HuH-7 (cell line): ENCODE measurements around the gene GDNF.
A peak's percentile ranks its signal among the peaks of the same experiment; 100 is the strongest.
"Not testable (repeated sequence)": the region's sequence is repeated elsewhere in the genome, so short reads cannot be mapped to it uniquely, and the experiment has no call there.

ENCODE experiments used
- DNase-seq: peaks from one replicate; pipeline ENCODE4 v3.0.0; 2011; ENCODE audit warnings: low spot score

GDNF gene

GRCh38 chr5:37815913-37816312 is 23.9 kb downstream of the GDNF start:
- no peak for DNase-seq

DNA sequence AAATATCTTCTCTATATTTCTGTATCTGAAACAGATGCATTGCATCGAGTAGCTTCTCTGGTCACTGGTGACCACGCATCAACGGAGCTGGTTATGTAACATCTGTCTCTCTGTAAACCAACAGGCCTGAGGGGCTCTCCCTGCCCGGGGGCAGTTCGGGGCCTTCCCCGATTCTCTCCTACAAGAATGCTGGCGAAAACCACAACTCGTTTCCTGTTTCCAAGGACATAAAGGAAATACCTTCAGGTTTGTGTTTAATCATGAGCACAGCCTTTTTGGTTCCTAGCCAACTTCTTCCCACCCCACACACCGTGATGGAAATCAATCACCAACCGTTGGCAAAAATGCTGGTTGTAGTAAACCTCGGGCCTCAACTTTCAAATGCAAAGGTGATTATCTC is 25.1 kb downstream of the GDNF start:
- no peak for DNase-seq

GRCh38 chr5:37812365-37812764 is 27.5 kb downstream of the GDNF start:
- DNase-seq = no peak

GRCh38 chr5:37811866-37812265 is 28.0 kb downstream of the GDNF start:
- no peak for DNase-seq

DNA sequence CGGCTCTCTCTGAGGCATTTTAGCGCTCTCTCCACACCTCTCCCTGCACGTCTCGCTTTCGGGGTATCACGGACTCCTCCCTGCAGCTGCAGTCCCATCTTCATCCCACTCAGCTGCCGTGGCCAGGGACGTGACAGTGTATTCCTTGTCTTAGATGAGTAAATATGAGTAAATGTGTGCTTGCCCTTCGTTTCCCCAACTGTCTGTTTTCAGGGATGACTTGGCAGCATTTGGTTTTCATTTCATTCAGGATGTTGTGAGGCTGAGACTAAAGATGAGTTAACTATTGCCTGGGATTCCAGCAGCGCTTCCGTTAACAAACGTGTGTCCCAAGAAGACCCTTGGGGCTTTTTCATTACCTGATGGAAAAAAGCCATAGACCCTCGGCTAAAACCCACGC is 29.5 kb downstream of the GDNF start:
- DNase-seq = no peak

DNA sequence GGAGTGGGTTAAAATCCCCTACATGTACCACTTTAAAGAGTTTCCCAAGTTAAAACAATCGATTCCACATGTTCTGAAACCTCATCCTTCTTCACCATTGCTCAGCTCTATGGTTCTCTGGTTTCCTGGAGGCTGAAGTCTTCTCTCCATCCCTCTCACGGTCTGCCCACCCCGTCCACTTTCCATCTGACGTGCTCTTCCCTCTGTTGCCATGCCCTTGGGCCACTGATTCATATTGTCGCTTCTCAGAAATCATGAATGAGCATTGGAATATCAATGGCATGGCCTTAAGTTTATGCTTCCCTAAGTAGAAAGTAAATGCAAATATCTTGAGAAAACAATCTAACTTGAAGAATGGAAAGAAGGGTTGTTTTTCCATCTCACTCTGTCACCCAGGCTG is 30.9 kb downstream of the GDNF start:
- no peak for DNase-seq

DNA sequence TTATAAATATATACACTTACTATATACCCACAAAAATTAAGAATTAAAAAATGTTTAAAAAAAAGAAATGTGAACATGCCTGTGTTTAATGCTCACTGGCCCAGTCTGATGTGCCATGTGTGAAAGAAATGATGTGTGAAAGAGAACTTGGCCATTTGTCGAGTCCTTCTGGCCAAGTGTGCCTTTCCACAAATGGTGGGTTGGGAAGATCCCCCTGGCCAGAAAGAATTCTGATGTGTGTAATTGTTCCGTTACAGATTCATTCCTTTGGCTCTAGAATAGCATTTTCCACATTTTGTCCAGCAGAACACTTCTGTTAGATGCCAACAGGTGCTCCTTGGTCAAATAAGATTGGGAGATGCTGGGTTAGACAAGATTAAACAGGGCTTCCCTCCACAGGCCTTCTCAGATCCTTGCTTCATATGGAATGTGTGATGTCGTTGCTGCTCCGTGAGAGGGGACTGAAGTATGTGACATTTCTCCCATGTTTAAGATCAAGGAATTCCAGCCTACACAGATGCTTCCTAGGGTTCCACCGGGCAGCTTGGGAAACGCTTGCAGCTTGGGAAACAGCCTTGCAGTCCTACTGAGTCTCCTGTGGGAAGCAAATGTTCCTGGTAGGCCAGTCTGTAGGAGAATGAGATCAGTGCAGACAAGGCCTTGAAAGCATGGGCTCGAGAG is 32.1 kb downstream of the GDNF start:
- no peak for DNase-seq

- DNase-seq = no peak
These were observed 32.8 kb downstream of the GDNF start for GRCh38 chr5:37807015-37807414.

DNA sequence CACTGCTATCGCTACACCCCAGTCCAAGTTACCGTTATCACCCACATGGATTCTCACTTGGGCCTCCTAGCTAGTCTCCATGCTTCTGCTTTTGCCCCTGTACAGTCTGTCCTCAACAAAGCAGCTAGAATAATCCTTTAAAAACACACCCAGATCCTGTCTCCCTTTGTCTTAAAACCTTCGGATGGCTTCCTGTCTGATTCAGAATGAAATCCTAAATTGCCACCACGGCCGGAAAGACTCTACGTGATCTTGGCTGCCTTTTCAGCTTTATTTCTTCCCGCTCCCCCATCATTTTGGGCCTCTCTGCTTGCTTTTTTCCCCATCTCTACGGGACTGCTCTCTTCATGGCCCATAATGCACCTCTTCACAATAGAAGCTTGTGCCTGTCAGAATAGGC is 33.4 kb downstream of the GDNF start:
- no peak for DNase-seq

- DNase-seq = no peak
These were observed 33.8 kb downstream of the GDNF start for GRCh38 chr5:37806016-37806415.

GRCh38 chr5:37804401-37804800 is 35.4 kb downstream of the GDNF start:
- DNase-seq = no peak

GRCh38 chr5:37803487-37803886 is 36.4 kb downstream of the GDNF start:
- no peak for DNase-seq

GRCh38 chr5:37801521-37801920 is 38.3 kb downstream of the GDNF start:
- DNase-seq = no peak

- peak; percentile 65 for DNase-seq
These were observed 39.9 kb downstream of the GDNF start for GRCh38 chr5:37799865-37800421.

DNA sequence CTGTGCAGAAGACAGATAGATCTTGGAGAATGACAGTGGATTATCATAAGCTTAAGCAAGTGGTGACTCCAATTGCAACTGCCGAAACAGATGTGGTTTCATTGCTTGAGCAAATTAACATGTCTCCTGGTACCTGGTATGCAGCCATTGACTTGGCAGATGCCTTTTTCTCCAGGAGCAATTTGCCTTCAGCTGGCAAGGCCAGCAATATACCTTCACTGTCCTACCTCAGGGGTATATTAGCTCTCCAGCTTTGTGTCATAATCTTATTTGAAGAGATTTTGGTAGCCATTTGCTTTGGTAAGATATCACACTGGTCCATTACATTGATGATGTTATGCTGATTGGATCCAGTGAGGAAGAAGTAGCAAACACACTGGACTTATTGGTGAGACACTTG is 43.4 kb downstream of the GDNF start:
- not testable (repeated sequence) for DNase-seq

GRCh38 chr5:37795292-37795691 is 44.5 kb downstream of the GDNF start:
- not testable (repeated sequence) for DNase-seq

DNA sequence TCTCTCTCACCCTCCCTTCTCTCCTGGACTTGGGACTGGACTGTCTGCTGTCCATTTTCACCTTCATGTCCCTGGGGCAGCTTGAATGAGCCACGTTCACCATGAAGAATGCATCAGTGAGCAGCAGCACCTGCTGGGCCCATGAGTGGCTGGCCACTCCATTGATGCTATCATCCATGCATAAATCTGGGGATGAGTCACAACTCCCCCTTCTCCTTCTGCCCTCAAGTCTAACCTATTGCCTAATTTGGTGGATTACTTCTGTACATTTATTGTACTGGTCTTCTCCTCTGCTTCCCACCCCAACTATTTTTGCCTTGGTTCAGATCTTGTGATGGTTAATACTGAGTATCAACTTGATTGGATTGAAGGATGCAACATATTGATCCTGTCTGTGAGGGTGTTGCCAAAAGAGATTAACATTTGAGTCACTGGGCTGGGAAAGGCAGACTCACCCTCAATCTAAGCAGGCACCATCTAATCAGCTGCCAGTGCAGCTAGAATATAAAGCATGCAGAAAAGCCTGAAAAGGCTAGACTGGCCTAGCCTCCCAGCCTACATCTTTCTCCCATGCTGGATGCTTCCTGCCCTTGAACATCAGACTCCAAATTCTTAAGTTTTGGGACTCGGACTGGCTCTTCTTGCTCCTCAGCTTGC is 46.7 kb downstream of the GDNF start:
- DNase-seq = no peak

DNA sequence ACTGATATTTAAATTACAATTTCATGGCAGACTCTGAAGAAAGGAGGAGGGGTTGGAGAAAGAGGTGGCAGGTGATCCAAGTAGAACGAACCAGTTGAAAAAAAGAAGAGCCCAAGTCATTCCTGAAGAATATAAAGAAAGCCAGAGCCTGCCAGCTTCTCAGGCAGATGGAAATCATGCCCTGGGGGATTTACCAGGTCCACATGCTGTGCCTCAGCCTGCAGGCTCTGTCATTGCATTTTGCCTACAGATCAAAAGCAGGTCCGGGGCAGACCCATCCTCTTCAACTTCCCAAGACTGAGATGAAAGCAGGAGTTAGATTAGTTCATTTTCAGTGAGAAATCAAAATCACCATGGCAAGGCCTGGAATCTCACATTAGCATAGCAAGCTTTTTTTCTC is 48.5 kb downstream of the GDNF start:
- no peak for DNase-seq

- no peak for DNase-seq
These were observed 49.9 kb downstream of the GDNF start for GRCh38 chr5:37789991-37790390.

DNA sequence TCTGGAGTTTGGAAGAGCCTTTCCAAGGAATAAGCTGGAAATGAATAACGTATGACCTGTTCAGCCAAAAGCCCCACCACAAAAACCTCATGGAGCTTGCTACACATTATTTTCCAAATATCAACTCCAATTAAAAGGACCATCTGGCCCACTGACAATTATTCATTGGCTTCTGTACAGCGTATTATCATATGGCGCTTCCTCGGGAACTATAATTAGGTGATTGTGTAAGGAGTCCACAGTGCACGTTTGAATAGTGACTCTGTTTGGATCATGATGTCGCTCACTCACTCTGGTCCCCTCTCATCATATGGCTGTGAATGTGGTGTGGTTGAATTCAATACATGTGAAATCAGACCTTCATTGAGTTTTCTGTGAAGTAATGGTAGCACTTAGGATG is 52.1 kb downstream of the GDNF start:
- DNase-seq = no peak

GRCh38 chr5:37786862-37787519 is 52.9 kb downstream of the GDNF start:
- DNase-seq = no peak

DNA sequence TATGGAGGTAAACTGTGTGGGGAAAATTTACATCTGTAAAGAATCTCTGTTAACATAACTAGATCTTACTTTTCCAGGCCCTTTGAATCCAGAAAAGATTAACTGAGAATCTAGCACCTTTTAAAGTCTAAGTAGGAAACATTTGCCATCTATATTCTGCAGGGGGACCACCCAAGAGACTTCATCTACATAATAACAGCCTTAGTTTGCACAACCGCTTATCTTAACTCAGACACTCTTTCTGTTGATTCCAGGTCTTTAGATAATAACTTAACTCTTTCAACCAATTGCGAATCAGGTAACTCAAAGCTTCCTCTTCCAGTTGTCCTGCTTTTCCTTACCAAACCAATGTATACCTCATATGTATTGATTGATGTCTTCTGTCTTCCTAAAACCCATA is 53.4 kb downstream of the GDNF start:
- DNase-seq = no peak

- DNase-seq = not testable (repeated sequence)
These were observed 58.4 kb downstream of the GDNF start for GRCh38 chr5:37781409-37781808.
